A549 treated with RU486 at 1 μM for 4 hours (cell line): Measurements from ENCODE around the gene LYPD3. TPM values are rescaled to one million over a fixed set of nuclear protein-coding genes. Genes with fewer than 3 reads are reported as not detected.

Experiments used
- total RNA-seq: library from RNA; stranded (reverse); fragments of 200-300 nt; extraction: Qiagen RNA extraction; gene quantifications from 5 replicates; pipeline ENCODE4 v1.2.3, GENCODE V29; 2022; ENCODE audit warnings: low read depth

Gene LYPD3
- 0.24 to 0.78 TPM (median 0.43 TPM) in 5 replicates for total RNA-seq

GRCh38 chr19:43465468-43466120, at the start of gene LYPD3:
TSS of gene LYPD3 (minus strand) at chr19:43465608. CDS start at chr19:43465571, 37 bp downstream.

GRCh38 chr19:43504426-43505185, 39.2 kb upstream of the LYPD3 start, which contains the start of gene PHLDB3:
TSS of gene PHLDB3 (minus strand) at chr19:43504746. CDS start at chr19:43504118, 628 bp downstream.

GRCh38 chr19:43414554-43414953, 50.9 kb downstream of the LYPD3 start, which contains the start of gene TEX101:
TSS of gene TEX101 (plus strand) at chr19:43414890. CDS start at chr19:43415920, 1,030 bp downstream.

Other genes starting within 250 kb of the LYPD3 start
- gene PSG9, start 196.1 kb downstream of the LYPD3 start, total RNA-seq: 0.10 to 0.30 TPM (median 0.11 TPM) in 4 of 5 replicates, not detected in the other
- gene CD177, start 111.9 kb downstream of the LYPD3 start, total RNA-seq: 0.08 to 0.59 TPM (median 0.16 TPM) in 5 replicates
- not detected in 5 replicates for gene TEX101, start 50.7 kb downstream of the LYPD3 start, total RNA-seq
- gene PHLDB3, start 39.1 kb upstream of the LYPD3 start, total RNA-seq: 9.6 to 14.7 TPM (median 11.9 TPM) in 5 replicates
- gene ETHE1, start 61.6 kb upstream of the LYPD3 start, total RNA-seq: 43.9 to 55.4 TPM (median 50.0 TPM) in 5 replicates
- gene ZNF575, start 67.6 kb upstream of the LYPD3 start, total RNA-seq: 0.97 to 2.5 TPM (median 2.2 TPM) in 5 replicates
- 26.9 to 31.9 TPM (median 28.6 TPM) in 5 replicates for gene XRCC1, start 109.9 kb upstream of the LYPD3 start, total RNA-seq
- 0.22 to 0.74 TPM (median 0.29 TPM) in 4 of 5 replicates, not detected in the other for gene PINLYP, start 110.2 kb upstream of the LYPD3 start, total RNA-seq
- gene IRGQ, start 130.5 kb upstream of the LYPD3 start, total RNA-seq: 4.4 to 7.4 TPM (median 5.8 TPM) in 5 replicates
- 13.8 to 24.2 TPM (median 19.1 TPM) in 5 replicates for gene ZNF576, start 131.0 kb upstream of the LYPD3 start, total RNA-seq
- 0.67 to 1.0 TPM (median 0.78 TPM) in 5 replicates for gene SRRM5, start 146.5 kb upstream of the LYPD3 start, total RNA-seq
- gene ZNF428, start 154.0 kb upstream of the LYPD3 start, total RNA-seq: 45.6 to 68.6 TPM (median 62.8 TPM) in 5 replicates
- gene CADM4, start 174.2 kb upstream of the LYPD3 start, total RNA-seq: 6.2 to 10.2 TPM (median 9.1 TPM) in 5 replicates
- 106 to 124 TPM (median 110 TPM) in 5 replicates for gene PLAUR, start 204.6 kb upstream of the LYPD3 start, total RNA-seq